Adrenal gland (tissue), 5 donors: ENCODE results near the gene SPARC.

Experiments used
- CTCF ChIP-seq, 6 experiments: fragments of 450-650 bp in 4 of 6; fragments of 200-600 bp in 2 of 6; sonication (generic) in 1 of 6; IDR thresholded peaks; 1 replicate in 5 of 6; 2 replicates in 1 of 6; pipeline versions ENCODE4 v1.5.1 to v1.8.0; 2016 to 2021; ENCODE audit warnings: antibody characterized with exemption in 6 of 6, mild to moderate bottlenecking in 2 of 6, moderate library complexity in 1 of 6
- POLR2A ChIP-seq, 2 donors: fragments of 450-650 bp; IDR thresholded peaks; one replicate each; pipeline ENCODE4 v1.6.1; 2017; ENCODE audit warnings: antibody characterized with exemption in 2 of 2, mild to moderate bottlenecking in 2 of 2, moderate library complexity in 1 of 2
- donor health status: DM: no; HTN: no; CAD: no.

- TF ChIP-seq CTCF (IDR thresholded peaks at IDR 0.05) (no peak), POLR2A (IDR thresholded peaks at IDR 0.05) (no peak)
These were observed 64.2 kb downstream of the SPARC start for GRCh38 chr5:151622367-151623088.
